Brain microvascular endothelial cell (primary cell): ENCODE results near the gene ELAVL4.
"Not testable (repeated sequence)": the region's sequence is repeated elsewhere in the genome, so short reads cannot be mapped to it uniquely, and the experiment has no call there.

ENCODE experiments used
- DNase-seq: peaks from one replicate; pipeline ENCODE4 v3.0.0-alpha.2; 2020
- H3K27ac ChIP-seq: fragments of 250-450 bp; sonication (Bioruptor Pico); 2 replicates; pipeline ENCODE4 v1.5.1; 2020; ENCODE audit warnings: mild to moderate bottlenecking, moderate library complexity
- H3K27me3 ChIP-seq: fragments of 250-450 bp; sonication (Bioruptor Pico); replicated peaks from 2 replicates; pipeline ENCODE4 v1.5.1; 2020; ENCODE audit warnings: mild to moderate bottlenecking
- H3K36me3 ChIP-seq: fragments of 250-450 bp; sonication (Bioruptor Pico); replicated peaks from 2 replicates; pipeline ENCODE4 v1.5.1; 2020; ENCODE audit warnings: mild to moderate bottlenecking
- H3K4me3 ChIP-seq: 2 replicates; pipeline ENCODE4 v1.5.1; 2011; ENCODE audit warnings: low read depth, mild to moderate bottlenecking, control low read depth, low read length, moderate library complexity
- in situ Hi-C: cut with HindIII; loops from 2 replicates; pipeline ENCODE4 v1.10.0; 2017; ENCODE audit warnings: low sequenced_read_pairs, low pct_ligation_motif_present
- TF ChIP-seq, protein P1 (sequence below): IDR thresholded peaks from 2 replicates; pipeline ENCODE4 v1.5.1; 2011; ENCODE audit warnings: low read depth, mild to moderate bottlenecking, moderate library complexity, low read length, control low read depth, inconsistent platforms; ENCODE audit errors: missing control alignments

ELAVL4 gene

DNA sequence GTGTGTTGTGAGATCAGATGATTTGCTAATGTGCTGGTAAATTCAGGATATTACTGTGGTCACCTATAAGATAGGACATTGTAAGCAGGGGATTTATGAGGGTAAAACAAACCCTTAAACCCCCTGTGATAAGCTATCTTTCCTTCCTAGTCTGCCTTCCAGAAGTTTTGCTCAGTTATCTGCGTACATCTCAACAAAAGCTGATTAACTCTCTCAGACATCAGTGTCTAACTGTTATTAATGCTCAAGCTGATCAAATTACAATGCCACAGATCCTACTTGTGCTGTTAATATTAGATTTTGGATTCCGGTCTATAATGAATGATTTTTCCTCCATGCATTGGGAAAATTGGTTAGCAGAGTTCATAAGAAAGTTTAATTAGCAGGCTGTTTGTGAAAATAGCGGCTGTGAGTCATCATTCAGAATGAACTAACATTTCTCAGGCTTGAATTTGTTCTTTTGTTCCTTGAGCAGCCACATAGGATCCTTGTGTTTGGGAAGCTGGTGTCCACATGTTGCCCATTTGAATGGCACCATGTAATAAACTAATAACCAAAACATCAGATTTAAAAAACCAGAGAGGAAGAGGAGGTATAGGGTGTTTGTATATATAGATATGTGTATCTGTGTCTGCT is 48.7 kb downstream of the ELAVL4 start:
- TF ChIP-seq, protein P1, sequence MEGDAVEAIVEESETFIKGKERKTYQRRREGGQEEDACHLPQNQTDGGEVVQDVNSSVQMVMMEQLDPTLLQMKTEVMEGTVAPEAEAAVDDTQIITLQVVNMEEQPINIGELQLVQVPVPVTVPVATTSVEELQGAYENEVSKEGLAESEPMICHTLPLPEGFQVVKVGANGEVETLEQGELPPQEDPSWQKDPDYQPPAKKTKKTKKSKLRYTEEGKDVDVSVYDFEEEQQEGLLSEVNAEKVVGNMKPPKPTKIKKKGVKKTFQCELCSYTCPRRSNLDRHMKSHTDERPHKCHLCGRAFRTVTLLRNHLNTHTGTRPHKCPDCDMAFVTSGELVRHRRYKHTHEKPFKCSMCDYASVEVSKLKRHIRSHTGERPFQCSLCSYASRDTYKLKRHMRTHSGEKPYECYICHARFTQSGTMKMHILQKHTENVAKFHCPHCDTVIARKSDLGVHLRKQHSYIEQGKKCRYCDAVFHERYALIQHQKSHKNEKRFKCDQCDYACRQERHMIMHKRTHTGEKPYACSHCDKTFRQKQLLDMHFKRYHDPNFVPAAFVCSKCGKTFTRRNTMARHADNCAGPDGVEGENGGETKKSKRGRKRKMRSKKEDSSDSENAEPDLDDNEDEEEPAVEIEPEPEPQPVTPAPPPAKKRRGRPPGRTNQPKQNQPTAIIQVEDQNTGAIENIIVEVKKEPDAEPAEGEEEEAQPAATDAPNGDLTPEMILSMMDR, result no peak
- no peak for DNase-seq
- Histone ChIP-seq H3K4me3 (no peak overlapping the region), H3K27me3 (no peaks in the 10 kb centered on the region), H3K36me3 (no peaks in the 10 kb centered on the region), H3K27ac (no peak overlapping the region)
- in situ Hi-C loops, result no loop called here

DNA sequence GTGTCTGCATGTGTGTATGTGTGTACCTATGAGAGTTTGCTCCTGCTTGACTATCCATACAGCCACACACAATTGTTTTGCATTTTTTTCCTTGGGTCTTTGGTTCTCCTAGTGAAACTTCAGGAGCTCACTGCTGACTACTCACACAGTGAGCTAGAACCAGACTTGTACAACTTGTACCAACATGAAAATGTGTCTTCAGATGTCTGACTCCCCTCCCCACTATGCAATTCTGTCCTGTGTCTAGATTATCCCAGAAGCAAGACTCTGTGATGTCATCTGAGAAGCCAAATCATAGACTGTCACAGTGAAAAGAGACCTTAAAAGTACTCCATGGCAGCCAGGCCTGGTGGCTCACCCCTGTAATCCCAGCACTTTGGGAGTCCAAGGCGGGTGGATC is 49.7 kb downstream of the ELAVL4 start:
- in situ Hi-C loops, result no loop called here
- Histone ChIP-seq H3K4me3 (no peak overlapping the region), H3K27me3 (no peaks in the 10 kb centered on the region), H3K27ac (no peak overlapping the region), H3K36me3 (no peaks in the 10 kb centered on the region)
- DNase-seq, result no peak
- TF ChIP-seq, protein P1, result no peak

GRCh38 chr1:50163680-50164079 is 55.0 kb downstream of the ELAVL4 start:
- TF ChIP-seq, protein P1, result no peak
- no peak overlapping the region for H3K4me3 ChIP-seq
- no peaks in the 10 kb centered on the region for H3K27me3 ChIP-seq
- H3K27ac ChIP-seq, result no peak overlapping the region
- H3K36me3 ChIP-seq, result no peaks in the 10 kb centered on the region
- in situ Hi-C loops, result no loop called here
- DNase-seq, result no peak

DNA sequence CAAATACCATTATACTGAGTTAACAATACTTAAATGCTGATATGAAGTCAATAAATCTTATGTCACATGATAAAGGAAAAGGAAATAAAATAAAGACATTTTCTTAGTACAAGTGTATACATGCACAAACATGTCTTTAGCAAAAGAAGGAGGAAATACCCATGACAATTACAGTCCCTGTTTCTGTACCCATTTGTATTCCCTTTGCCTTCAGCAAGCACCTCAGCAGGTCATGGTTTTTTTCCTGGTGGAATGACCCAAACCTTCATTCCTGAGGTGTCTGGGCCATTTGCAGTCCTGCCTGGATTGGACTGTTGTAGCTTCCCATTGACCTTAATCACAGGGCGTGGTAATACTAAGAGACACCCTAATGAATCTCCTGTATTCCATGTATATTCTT is 57.6 kb downstream of the ELAVL4 start:
- DNase-seq, H3K27me3 ChIP-seq, H3K36me3 ChIP-seq, in situ Hi-C loops, H3K27ac ChIP-seq, H3K4me3 ChIP-seq: not testable (repeated sequence)

GRCh38 chr1:50172299-50172698 is 63.6 kb downstream of the ELAVL4 start:
- DNase-seq, result no peak
- Histone ChIP-seq H3K27me3 (no peaks in the 10 kb centered on the region), H3K27ac (no peak overlapping the region), H3K4me3 (no peak overlapping the region), H3K36me3 (no peaks in the 10 kb centered on the region)
- in situ Hi-C loops, result no loop called here
- TF ChIP-seq, protein P1, result no peak

GRCh38 chr1:50174101-50174500 is 65.4 kb downstream of the ELAVL4 start:
- in situ Hi-C loops, result no loop called here
- no peak for DNase-seq
- no peaks in the 10 kb centered on the region for H3K27me3 ChIP-seq
- no peak overlapping the region for H3K27ac ChIP-seq
- TF ChIP-seq, protein P1, result no peak
- no peaks in the 10 kb centered on the region for H3K36me3 ChIP-seq
- H3K4me3 ChIP-seq, result no peak overlapping the region
